Measurements from ENCODE around the gene NHP2. TPM values are rescaled to one million over a fixed set of nuclear protein-coding genes. Genes with fewer than 3 reads are reported as not detected.

The NHP2 gene
- total RNA-seq, 1 experiment from 2014 or later: 551 TPM

GRCh38 chr5:178120607-178121357 lies 32.9 kb downstream of the NHP2 start:
- Histone ChIP-seq H3K27ac (no peak overlapping the region), H3K4me3 (no peak overlapping the region), H3K27me3 (replicated peaks) (peaks cover 9% of the 10 kb centered on the region), H3K36me3 (peaks cover 3% of the 10 kb centered on the region; the same call in 1 of the 2 replicates), H3K9me3 (replicated peaks) (no peaks in the 10 kb centered on the region), H3K4me1 (replicated peaks) (no peaks in the 10 kb centered on the region)
- no peak for DNase-seq (ENCODE audit: low read depth in 1 of 2, low spot score in 2 of 2)

GRCh38 chr5:178119915-178120606 lies 33.6 kb downstream of the NHP2 start:
- Histone ChIP-seq H3K36me3 (peaks cover 3% of the 10 kb centered on the region; the same call in 1 of the 2 replicates), H3K27ac (no peak overlapping the region), H3K9me3 (replicated peaks) (no peaks in the 10 kb centered on the region), H3K4me1 (replicated peaks) (no peaks in the 10 kb centered on the region), H3K4me3 (no peak overlapping the region), H3K27me3 (replicated peaks) (peaks cover 16% of the 10 kb centered on the region)
- no peak for DNase-seq (ENCODE audit: low read depth in 1 of 2, low spot score in 2 of 2)

GRCh38 chr5:178117923-178118701 lies 35.6 kb downstream of the NHP2 start:
- Histone ChIP-seq H3K27me3 (replicated peaks) (peaks cover 33% of the 10 kb centered on the region), H3K36me3 (peaks cover 3% of the 10 kb centered on the region; the same call in 1 of the 2 replicates), H3K9me3 (replicated peaks) (peaks cover 3% of the 10 kb centered on the region), H3K4me3 (no peak overlapping the region), H3K4me1 (replicated peaks) (peaks cover 15% of the 10 kb centered on the region), H3K27ac (no peak overlapping the region)
- no peak for DNase-seq (ENCODE audit: low read depth in 1 of 2, low spot score in 2 of 2)

GRCh38 chr5:178116143-178116885 lies 37.4 kb downstream of the NHP2 start:
- peak in 1 of 2 experiments; percentile 44 for DNase-seq (ENCODE audit: low read depth in 1 of 2, low spot score in 2 of 2)
- no peak overlapping the region for H3K27ac ChIP-seq
- H3K4me3 ChIP-seq: no peak overlapping the region
- peaks cover 9% of the 10 kb centered on the region for H3K9me3 ChIP-seq (replicated peaks)
- H3K36me3 ChIP-seq: no peaks in the 10 kb centered on the region
- peaks cover 17% of the 10 kb centered on the region for H3K4me1 ChIP-seq (replicated peaks)
- peaks cover 51% of the 10 kb centered on the region for H3K27me3 ChIP-seq (replicated peaks)

- H3K27ac ChIP-seq: no peak overlapping the region
- no peak for DNase-seq (ENCODE audit: low read depth in 1 of 2, low spot score in 2 of 2)
- H3K9me3 ChIP-seq (replicated peaks): peaks cover 9% of the 10 kb centered on the region
- no peaks in the 10 kb centered on the region for H3K36me3 ChIP-seq
- H3K27me3 ChIP-seq (replicated peaks): peaks cover 52% of the 10 kb centered on the region
- H3K4me3 ChIP-seq: no peak overlapping the region
- peaks cover 17% of the 10 kb centered on the region for H3K4me1 ChIP-seq (replicated peaks)
These were observed 37.9 kb downstream of the NHP2 start for GRCh38 chr5:178115814-178116142.

GRCh38 chr5:178115136-178115813 lies 38.4 kb downstream of the NHP2 start:
- no peak for DNase-seq (ENCODE audit: low read depth in 1 of 2, low spot score in 2 of 2)
- Histone ChIP-seq H3K27ac (no peak overlapping the region), H3K27me3 (replicated peaks) (peaks cover 52% of the 10 kb centered on the region), H3K4me3 (no peak overlapping the region), H3K36me3 (no peaks in the 10 kb centered on the region), H3K4me1 (replicated peaks) (peaks cover 17% of the 10 kb centered on the region), H3K9me3 (replicated peaks) (peaks cover 9% of the 10 kb centered on the region)

GRCh38 chr5:178114325-178115135 lies 39.2 kb downstream of the NHP2 start:
- no peaks in the 10 kb centered on the region for H3K36me3 ChIP-seq
- H3K4me3 ChIP-seq: peak overlapping the region; percentile 47
- peaks cover 17% of the 10 kb centered on the region for H3K4me1 ChIP-seq (replicated peaks)
- peaks cover 52% of the 10 kb centered on the region for H3K27me3 ChIP-seq (replicated peaks)
- DNase-seq (ENCODE audit: low read depth in 1 of 2, low spot score in 2 of 2): peak in 1 of 2 experiments; percentile 44
- no peak overlapping the region for H3K27ac ChIP-seq
- peaks cover 9% of the 10 kb centered on the region for H3K9me3 ChIP-seq (replicated peaks)

GRCh38 chr5:178113841-178114324 lies 39.8 kb downstream of the NHP2 start:
- DNase-seq (ENCODE audit: low read depth in 1 of 2, low spot score in 2 of 2): peak in 1 of 2 experiments; percentile 44
- Histone ChIP-seq H3K4me3 (peak overlapping the region; percentile 47), H3K4me1 (replicated peaks) (peaks cover 17% of the 10 kb centered on the region), H3K9me3 (replicated peaks) (peaks cover 9% of the 10 kb centered on the region), H3K27me3 (replicated peaks) (peaks cover 52% of the 10 kb centered on the region), H3K36me3 (no peaks in the 10 kb centered on the region), H3K27ac (no peak overlapping the region)

GRCh38 chr5:178113141-178113787 lies 40.4 kb downstream of the NHP2 start, which contains the start of gene N4BP3:
N4BP3 (plus strand) TSS chr5:178113532; CDS start chr5:178119584, 6,052 bp downstream.
- peak; percentile 57 to 80 for DNase-seq (ENCODE audit: low read depth in 1 of 2, low spot score in 2 of 2)
- H3K4me1 ChIP-seq (replicated peaks): peaks cover 17% of the 10 kb centered on the region
- H3K9me3 ChIP-seq (replicated peaks): peaks cover 9% of the 10 kb centered on the region
- H3K4me3 ChIP-seq: peak within 1 kb of the TSS; percentile 47
- H3K36me3 ChIP-seq: no peaks in the 10 kb centered on the region
- no peak within 1 kb of the TSS for H3K27ac ChIP-seq
- H3K27me3 ChIP-seq (replicated peaks): peaks cover 52% of the 10 kb centered on the region

- no peak for DNase-seq (ENCODE audit: low read depth in 1 of 2, low spot score in 2 of 2)
- peaks cover 54% of the 10 kb centered on the region for H3K27me3 ChIP-seq (replicated peaks)
- H3K27ac ChIP-seq: no peak overlapping the region
- peaks cover 9% of the 10 kb centered on the region for H3K9me3 ChIP-seq (replicated peaks)
- H3K4me1 ChIP-seq (replicated peaks): peaks cover 17% of the 10 kb centered on the region
- H3K36me3 ChIP-seq: no peaks in the 10 kb centered on the region
- H3K4me3 ChIP-seq: no peak overlapping the region
These were observed 41.1 kb downstream of the NHP2 start for GRCh38 chr5:178112545-178112944.

GRCh38 chr5:178111925-178112324 lies 41.8 kb downstream of the NHP2 start:
- no peak for DNase-seq (ENCODE audit: low read depth in 1 of 2, low spot score in 2 of 2)
- no peak overlapping the region for H3K27ac ChIP-seq

GRCh38 chr5:178110511-178110910 lies 43.2 kb downstream of the NHP2 start:
- Histone ChIP-seq H3K9me3 (replicated peaks) (peaks cover 9% of the 10 kb centered on the region), H3K4me3 (no peak overlapping the region), H3K4me1 (replicated peaks) (peaks cover 17% of the 10 kb centered on the region), H3K27me3 (replicated peaks) (peaks cover 45% of the 10 kb centered on the region), H3K36me3 (no peaks in the 10 kb centered on the region), H3K27ac (no peak overlapping the region)
- DNase-seq (ENCODE audit: low read depth in 1 of 2, low spot score in 2 of 2): no peak

More at GRCh38 chr5:178111925-178112324, 41.8 kb downstream of the NHP2 start:
- no peak overlapping the region for H3K4me3 ChIP-seq
- H3K27me3 ChIP-seq (replicated peaks): peaks cover 56% of the 10 kb centered on the region
- H3K4me1 ChIP-seq (replicated peaks): peaks cover 17% of the 10 kb centered on the region
- H3K9me3 ChIP-seq (replicated peaks): peaks cover 9% of the 10 kb centered on the region
- no peaks in the 10 kb centered on the region for H3K36me3 ChIP-seq

Measured in SJSA1 (cell line).